ENCODE measurements around the gene RYR3.

Gene RYR3

GRCh38 chr15:33913459-33913858 lies 602.7 kb downstream of the RYR3 start:
- no peak for TF ChIP-seq POLR2A (IDR thresholded peaks at IDR 0.05; ENCODE audit: low read length)
- no peak for TF ChIP-seq GATA1 (IDR thresholded peaks at IDR 0.05; ENCODE audit: low read depth, low read length)
- DNase-seq = no peak
